Measurements from ENCODE around the gene FAM234B. TPM values are rescaled to one million over a fixed set of nuclear protein-coding genes. Genes with fewer than 3 reads are reported as not detected.

FAM234B gene
- total RNA-seq, 1 experiment from 2014 or later: 20.8 TPM

DNA sequence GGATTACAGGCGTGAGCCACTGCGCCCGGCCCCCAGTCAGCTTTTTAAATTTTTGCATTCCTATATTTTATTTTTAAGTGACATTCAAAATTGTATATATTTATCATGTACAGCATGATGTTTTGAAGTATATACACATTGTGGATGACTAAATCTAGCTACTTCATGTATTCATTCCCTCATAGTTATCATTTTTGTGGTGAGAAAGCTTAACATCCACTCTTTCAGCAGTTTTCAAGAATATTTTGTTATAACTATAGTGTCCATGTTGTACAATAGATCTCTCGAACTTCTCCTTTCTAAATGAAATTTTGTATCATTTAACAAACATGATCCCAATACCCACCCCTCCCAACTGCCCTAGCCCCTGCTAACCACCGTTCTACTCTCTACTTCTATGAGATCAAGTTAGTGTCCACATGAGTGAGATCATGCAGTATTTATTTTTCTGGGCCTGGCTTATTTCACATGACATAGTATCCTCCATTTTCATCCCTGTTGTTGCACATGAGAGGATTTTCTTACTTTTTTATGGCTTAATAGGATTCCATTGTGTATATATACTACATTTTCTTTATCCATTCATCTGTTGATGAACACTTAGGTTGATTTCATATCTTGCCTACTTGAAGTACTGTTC lies 35.3 kb upstream of the FAM234B start:
- Mint-ChIP-seq H3K4me3 (no peak overlapping the region), H3K27me3 (ENCODE audit: low read depth) (no peaks in the 10 kb centered on the region; the same call in 1 of the 2 replicates), H3K4me1 (peaks cover 16 to 27% of the 10 kb centered on the region in 2 experiments), H3K9me3 (no peaks in the 10 kb centered on the region), H3K36me3 (ENCODE audit: insufficient read depth in 1 of 3, low read depth in 3 of 3) (no peaks in the 10 kb centered on the region; a peak in 1 of 7 replicates), H3K27ac (no peak overlapping the region)
- Histone ChIP-seq H3K9me3 (ENCODE audit: control insufficient read depth, low read depth, low read length) (no peaks in the 10 kb centered on the region), H3K23me2 (ENCODE audit: insufficient read length, low read depth, low read length, poor library complexity, severe bottlenecking) (no peaks in the 10 kb centered on the region), H3K14ac (ENCODE audit: insufficient read depth, low read length) (no peak overlapping the region), H3T11ph (ENCODE audit: low read length) (no peak overlapping the region), H2BK5ac (ENCODE audit: insufficient read length, low read length) (no peak overlapping the region), H3K79me1 (ENCODE audit: insufficient read depth, low read depth, low read length, poor library complexity, severe bottlenecking) (no peaks in the 10 kb centered on the region), H4K8ac (replicated peaks; ENCODE audit: insufficient read length, low read depth, low read length) (no peak overlapping the region), H3K9ac (ENCODE audit: extremely low read depth, insufficient read length, low read length) (no peak overlapping the region), H3K27me3 (ENCODE audit: insufficient read depth, low read length) (no peaks in the 10 kb centered on the region), H3K23ac (ENCODE audit: insufficient read length, low read depth, low read length) (no peak overlapping the region), H2AK5ac (ENCODE audit: insufficient read length, low read length) (no peak overlapping the region), H3K18ac (ENCODE audit: insufficient read length, low read depth, low read length) (no peak overlapping the region), H4K5ac (ENCODE audit: insufficient read length, low read depth, low read length) (no peak overlapping the region), H3K79me2 (ENCODE audit: insufficient read depth, low read length) (no peaks in the 10 kb centered on the region), H3K4me2 (ENCODE audit: insufficient read depth, insufficient read length, low read length) (no peak overlapping the region), H3K4me1 (ENCODE audit: insufficient read depth, low read length) (peaks cover 5% of the 10 kb centered on the region; the same call in 1 of the 2 replicates), H2BK15ac (ENCODE audit: low read depth, low read length) (no peak overlapping the region), H2BK20ac (ENCODE audit: low read depth, low read length, poor library complexity, severe bottlenecking) (no peak overlapping the region), H2BK12ac (ENCODE audit: insufficient read length, low read depth, low read length) (no peak overlapping the region), H3K56ac (ENCODE audit: insufficient read length, low read depth, low read length) (no peak overlapping the region), H3K27ac (ENCODE audit: insufficient read length, low read depth, low read length) (no peak overlapping the region), H4K91ac (ENCODE audit: insufficient read length, low read depth, low read length) (no peak overlapping the region), H2AFZ (ENCODE audit: low read length) (no peak overlapping the region), H4K20me1 (ENCODE audit: control insufficient read depth, insufficient read depth, insufficient read length) (no peaks in the 10 kb centered on the region), H2BK120ac (ENCODE audit: low read depth, low read length, poor library complexity, severe bottlenecking) (no peak overlapping the region), H3K4ac (ENCODE audit: low read depth, low read length) (no peak overlapping the region)
- no peak for DNase-seq
- WGBS (ENCODE audit: extremely low coverage, insufficient read length, low lambda C conversion rate): no CpG with 5 or more reads among the region's 5 CpGs
- TF ChIP-seq, protein P1, sequence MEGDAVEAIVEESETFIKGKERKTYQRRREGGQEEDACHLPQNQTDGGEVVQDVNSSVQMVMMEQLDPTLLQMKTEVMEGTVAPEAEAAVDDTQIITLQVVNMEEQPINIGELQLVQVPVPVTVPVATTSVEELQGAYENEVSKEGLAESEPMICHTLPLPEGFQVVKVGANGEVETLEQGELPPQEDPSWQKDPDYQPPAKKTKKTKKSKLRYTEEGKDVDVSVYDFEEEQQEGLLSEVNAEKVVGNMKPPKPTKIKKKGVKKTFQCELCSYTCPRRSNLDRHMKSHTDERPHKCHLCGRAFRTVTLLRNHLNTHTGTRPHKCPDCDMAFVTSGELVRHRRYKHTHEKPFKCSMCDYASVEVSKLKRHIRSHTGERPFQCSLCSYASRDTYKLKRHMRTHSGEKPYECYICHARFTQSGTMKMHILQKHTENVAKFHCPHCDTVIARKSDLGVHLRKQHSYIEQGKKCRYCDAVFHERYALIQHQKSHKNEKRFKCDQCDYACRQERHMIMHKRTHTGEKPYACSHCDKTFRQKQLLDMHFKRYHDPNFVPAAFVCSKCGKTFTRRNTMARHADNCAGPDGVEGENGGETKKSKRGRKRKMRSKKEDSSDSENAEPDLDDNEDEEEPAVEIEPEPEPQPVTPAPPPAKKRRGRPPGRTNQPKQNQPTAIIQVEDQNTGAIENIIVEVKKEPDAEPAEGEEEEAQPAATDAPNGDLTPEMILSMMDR (conservative IDR thresholded peaks at IDR 0.05): no peak
